Hematopoietic multipotent progenitor cell treated with erythropoietin and hydrocortisone succinate and interleukin-3 and kit ligand, for 4 days (in vitro differentiated cells): ENCODE measurements around the gene TMEM9.

Experiments used
- DNase-seq: peaks from one replicate; pipeline ENCODE4 v3.0.0-alpha.2; 2015

Gene TMEM9

DNA sequence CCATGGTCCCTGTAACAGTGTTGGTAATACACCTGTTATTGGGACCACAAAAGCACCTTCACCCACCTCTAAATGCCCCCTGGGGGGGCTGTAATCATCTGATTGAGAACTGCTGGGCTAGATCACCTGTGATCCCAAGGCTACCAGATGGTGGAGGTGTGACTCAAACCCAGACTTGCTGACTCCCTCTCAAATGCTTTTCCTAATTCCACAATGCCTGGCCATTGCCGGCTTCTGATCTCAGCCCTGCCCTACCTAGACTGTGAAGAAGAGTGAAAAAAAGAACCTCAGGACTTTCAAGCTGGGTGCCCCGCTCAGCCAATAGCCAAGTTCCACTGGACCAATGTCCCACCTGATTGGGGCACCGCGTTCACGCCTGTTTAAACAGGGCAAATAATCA is 9.6 kb downstream of the TMEM9 start:
- no peak for DNase-seq

DNA sequence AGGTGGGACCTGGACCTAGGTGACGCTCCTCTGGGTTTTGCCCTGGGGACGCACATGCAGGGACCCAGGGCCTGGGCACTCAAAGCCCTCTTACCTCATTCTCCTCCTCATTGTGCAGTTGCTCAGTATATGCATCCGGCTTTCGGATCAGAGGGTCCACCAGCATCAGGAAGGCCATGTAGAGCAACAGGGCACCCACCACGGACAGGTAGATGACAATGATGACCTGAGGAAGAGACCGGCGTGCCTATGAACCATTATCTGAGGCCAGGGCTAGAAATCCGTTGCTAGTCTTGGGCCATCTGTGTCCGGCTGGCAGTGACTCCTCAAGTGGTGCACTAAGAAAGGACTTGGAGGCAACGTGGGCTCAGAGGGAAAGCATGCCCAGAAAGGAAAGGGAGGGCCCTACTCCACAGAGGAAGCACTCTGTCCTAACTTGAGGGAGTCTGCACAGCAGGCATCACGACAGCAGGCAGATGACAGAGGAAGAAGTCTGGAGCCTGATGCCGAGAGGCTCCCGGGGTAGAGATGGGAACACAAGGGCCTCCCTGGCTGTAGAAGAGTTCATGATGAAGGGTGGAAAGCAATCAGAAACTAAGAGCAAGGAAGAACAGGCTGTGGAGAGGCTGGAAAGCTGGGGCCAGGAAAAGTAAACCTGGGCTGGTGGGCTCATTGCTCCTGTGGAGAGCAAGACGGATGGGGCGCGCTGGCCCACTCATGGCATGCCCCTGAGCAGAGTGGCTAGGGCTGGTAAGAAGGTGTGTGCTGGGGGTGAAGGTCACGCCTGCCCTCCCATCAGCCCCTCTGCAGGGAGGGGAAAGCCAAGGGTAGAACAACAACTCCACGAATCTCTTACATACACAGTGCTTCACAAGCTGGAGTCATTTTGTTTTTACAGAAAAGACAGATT is 10.3 kb downstream of the TMEM9 start:
- DNase-seq = no peak

DNA sequence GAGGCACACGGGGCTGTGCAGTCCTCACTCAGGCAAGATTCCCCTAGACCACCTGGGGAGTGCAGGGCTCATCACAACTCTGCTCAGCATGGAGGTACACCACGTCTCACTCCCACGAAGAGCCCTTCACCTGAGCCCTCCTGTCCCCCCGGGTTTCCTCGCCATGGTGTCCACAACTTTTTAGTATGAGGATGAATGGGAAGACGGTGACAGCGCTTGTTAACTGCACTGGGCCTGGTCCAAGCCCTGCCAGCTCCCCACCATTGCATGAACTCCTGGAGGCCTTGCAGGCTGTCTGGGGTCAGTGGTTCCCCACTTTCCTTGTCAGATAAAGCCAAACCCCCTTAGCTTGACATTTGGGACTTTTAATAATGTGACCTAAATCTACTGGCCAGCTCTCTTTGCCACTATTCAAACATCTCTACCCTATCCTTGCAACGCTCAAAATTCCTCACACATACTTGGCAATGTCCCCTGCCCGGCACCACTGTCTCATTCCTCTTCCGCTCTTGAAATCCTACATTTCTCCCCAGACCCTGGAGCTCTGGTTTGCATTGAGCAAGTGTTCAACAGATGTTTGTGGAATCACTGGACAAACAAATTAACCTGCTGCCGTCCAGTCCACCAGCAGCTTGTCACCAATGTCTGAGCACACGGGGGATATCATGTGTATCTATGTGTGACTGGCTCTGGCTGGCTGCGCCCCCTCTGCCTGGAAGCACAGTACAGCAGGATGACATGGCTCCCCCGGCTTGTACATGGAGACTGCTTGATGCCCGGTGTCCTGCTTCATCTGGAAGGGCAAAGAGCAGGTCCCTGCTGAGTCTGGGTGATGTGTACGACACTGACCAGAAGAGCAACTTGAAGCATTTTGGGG is 11.2 kb downstream of the TMEM9 start:
- DNase-seq = no peak

DNA sequence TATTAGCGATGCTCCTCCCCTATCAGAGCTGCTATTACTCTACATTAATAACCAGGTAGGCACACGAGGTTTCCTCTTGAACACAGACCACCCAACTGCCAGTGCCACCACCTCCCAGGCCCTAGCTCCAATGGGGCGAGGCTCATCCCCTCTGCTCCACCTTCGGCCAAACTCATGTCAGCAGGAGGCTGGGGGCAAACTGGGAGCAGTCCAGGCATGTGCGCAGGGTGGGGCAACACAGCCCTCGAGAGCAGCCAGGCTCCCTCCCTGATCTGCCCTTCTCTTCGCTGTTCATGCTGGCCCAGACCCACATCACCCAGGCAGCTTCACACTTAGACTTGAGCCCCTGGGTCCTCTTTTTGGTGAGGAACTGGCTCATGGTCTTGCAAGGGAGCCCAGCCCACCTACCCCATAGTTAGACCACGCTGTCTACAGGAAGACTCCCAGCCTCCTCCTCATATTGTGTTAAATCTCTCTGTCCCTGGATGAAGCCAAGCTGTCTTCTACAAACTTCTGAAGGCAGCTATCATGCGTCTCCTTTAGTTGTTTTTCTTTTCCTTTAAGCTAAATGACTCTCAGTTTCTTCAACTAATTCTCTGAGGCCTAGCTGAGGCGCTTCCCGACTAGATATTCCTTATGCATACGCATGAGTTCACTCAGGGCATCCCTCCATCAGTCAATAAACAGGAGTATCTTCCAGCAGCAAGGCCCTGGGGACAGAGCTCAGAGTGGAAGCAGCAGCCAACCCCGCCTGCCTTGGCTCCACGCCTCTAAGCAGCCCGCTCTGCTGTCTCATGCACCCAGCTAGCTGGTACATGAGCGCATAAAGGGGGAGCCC is 12.0 kb downstream of the TMEM9 start:
- no peak for DNase-seq

DNA sequence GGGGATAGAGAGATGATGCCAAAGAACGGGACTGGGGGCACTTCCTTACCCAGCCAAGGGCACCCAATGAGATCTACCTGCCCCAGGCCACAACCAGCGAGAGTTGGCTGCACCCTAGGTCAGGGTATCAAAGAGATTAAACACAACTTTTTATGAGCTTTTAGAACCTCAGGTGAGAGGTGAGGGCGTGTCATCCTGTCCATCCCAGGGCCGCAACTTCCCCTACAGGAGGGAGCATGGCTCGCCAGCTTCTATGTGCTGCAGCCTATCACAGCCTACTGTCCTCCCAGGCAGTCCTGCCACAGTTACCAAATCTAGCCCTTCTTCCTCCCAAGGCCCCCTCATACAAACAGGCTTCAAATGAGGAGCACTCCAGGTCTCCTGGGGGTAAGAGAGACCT is 12.9 kb downstream of the TMEM9 start:
- no peak for DNase-seq

DNA sequence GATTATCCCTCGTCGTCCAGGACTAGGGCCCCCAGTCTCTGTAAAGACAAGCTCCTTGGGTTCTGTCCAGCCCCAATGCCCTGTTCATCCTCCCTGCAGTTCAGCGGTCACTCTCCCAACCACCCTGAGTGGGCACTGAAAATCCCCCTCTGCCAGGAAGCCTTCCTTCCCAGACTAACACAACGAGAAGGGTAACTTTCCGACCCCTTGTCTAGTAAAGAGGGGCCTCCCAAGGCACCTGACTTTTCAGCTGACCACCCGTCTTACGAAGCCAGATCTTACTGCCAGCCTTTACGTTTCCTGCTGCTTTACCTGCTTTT is 13.4 kb downstream of the TMEM9 start:
- DNase-seq = no peak

DNA sequence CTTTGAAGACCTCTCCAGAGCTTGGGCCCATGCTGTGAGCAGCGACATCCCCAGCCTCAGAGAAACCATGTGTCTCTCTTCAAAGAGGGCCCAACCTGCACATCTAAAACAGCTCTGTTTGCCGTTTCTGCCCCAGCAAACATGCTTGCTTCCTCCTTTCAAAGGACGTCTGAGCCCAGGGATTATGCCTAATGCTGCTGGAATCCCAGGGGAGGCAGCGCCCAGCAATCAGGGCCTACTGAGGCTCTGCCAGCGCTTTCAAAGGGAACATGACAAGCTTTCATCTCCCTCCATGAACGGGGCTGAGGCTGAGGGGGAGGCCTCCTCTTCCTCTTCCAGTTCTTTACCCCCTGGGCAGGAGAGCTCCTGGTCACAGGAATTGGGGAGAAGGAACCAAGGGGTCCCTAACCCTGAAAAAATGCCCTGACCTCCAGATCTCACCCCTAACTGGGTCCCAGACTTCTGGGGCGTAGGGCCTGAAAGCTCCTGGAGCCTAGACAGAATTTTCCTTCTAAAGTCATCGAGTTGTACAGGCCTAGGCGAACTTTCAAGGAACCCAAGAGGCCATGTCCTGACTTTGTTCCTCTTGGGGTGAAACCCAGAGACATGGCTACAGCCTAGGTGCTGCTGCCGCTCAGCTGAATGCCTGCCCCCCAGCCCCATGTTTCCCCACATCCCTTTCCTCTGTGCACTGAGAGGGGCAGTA is 13.9 kb downstream of the TMEM9 start:
- no peak for DNase-seq

DNA sequence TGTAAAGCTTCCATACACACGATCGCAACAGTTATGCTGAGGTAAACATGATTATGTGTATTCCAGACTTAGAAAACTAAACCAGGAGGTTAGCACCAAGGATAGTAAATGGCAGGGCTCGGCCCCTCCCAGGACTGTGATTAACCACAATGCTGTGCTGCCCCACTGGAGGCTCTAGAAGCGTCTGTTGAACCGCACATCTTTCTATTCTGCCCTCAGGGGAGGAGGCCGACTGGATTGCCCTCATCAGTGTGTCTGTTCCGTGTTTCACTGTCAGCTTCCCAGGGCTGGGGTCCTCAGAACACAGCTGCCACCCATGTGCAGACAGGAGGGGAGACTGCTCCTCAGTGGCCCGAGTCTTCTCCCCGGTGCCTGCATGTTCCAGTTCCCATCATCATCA is 14.5 kb downstream of the TMEM9 start:
- DNase-seq = no peak

DNA sequence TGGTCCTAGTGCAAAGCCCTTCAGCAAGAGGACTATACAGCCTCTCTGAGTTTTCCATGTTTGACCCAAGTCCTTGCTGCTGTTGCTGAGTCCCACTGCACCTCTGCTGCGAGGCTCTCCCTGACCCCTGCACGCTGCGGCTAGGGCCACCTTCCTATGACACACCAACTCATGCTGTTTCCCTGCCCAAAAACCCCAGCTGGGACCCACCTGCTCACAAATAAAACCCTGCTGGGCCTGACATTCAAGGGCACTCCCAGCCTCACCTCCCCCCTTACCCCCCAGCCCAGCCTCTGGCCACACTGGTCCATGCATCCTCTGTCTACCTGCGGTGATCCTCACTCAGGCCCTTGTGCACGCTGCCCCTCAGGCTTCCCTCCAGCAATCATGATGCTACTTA is 15.0 kb downstream of the TMEM9 start:
- no peak for DNase-seq

DNA sequence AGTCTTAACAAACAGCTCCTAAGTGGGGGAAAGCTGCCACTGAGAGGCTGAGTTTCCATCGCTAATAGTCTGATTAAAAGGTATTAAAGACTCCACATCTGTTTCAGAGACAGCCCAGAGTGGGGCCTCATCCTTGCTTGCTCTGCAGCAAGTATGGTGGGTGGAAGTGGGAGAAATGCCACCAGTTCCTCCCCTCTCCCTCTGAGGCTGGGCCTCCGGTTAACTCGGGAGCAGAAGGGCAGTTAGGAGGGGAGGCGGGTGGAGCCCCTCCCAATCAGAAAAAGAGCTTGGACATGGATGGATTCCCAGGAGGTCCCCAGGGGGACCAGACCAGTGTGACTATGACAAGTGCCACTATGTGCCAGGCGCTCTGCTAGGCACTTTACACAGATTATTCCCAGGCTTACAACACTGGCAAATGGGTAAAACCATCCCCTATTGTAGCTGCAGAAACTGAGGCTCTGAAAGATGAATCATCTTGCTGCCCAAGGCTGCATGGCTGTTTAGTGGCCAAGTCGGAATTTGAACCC is 15.9 kb downstream of the TMEM9 start:
- no peak for DNase-seq

DNA sequence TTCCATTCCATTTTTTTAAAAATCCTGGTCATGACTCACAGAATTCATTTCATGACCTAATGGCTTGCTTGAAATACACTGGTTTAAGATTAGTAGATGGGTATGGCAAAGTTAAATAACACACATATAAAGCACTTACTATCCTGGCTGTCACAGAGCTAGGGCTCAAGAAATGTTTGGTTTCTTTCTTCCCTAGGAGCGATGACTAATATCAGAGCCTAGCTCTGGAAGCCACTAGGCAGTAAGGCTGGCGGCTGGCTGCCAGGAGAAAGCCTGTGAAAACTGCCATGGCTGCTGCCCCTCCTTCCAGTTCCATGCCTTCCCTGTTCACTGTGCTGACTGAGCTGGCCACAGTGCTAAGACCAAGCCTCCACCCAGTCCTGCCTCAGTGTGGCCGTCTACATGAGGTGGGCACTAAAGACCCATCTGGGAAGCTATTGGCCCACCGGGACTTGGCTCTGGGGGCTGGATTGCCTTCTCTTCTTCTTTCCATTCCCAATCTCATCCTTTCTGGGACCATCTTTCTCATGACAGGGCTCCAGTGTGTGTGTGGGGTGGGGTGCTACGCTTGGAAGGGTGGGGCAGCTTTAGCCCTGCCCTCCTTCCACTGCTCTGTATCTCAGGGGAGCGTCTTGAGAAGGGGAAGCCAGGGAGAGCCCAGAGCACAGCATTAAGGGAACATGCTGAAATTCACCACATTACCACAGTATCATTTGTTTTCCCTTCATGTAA is 16.5 kb downstream of the TMEM9 start:
- peak; percentile 7 for DNase-seq

DNA sequence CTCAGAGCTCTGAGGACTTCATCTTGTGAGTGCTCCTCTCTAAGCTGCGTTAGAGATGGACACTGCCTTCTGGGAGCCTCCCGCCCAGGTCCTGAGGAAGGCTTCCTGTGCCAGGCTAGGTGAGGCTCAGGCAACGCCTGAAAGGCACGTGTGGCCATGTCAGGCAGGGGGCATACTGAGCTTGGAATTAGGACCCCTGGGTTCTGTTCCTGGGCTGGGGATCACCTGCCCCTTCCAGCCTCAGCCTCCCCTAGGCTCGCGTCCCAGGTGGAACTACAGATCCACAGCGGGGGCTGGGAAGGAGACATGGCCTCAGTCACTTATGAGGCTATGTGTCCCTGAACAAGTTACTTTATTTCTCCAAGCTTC is 17.3 kb downstream of the TMEM9 start:
- no peak for DNase-seq

DNA sequence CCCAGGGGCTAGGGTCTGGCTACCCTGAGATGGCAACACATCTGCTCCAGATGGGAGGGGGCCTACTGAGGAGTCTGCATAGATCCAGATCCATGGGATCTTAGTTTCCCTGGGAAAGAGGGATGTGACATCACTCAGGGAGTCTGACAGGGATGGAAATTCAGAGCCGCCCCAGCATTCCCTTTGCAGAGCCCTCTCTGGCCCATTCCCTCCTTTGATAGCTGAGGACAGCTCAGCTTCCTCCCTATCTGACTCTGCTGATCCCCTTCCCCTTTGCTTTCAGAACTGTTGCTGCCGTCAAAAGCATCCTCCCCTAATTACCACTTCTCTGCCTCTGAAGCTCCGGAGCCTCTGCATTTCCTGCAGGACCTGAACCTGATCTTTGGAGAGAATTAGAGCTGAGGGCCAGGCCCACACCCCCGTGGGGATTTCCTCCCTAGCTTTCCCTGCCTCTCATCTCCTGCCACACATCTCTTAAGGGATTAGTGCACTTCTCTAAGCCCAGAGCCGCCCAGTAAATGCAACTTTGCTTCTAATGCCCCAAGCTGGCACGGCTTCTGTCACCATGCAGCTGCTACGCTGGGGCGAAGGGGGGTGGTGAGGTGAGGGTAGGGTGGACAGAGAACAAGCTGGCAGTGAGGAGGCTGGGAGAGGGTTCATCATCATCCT is 17.8 kb downstream of the TMEM9 start:
- DNase-seq = no peak

DNA sequence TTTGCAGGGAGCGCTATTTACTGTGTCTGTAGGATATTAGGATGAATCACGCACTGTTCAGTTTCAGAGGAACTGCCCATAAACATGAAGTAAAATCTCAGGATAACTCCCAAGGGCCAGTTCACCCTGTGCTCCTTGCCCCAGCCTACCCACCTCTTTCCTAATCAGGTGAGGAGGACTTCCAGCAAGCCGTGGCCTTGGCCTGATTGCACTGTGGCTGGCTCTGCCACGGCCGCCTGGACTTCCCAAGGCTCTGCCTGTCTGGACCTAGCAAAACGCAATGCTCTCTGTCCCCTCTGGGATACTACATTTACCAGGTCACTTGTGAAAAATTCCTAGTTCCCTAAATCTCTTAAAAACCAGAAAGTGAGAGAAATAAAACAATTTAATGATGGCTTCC is 19.9 kb downstream of the TMEM9 start:
- DNase-seq = no peak

DNA sequence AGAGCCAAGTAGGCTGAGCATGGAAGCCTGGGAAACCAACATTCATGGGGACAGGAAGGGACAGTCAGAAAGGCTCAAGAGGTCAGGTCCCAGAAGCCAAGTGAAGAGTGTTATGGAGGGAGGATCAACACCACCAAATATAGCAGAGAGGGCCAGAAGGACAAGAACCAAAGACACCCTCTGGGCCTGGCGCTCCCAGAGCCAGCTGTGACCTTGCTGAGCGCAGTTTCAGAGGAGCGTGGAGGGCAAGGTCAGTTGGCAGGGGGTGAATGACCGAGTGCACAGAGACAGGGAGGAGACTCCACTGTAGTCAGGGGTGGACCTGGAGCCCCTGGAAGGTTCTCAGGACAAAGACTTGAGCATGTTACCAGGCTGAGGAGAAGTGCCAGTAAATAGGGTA is 22.9 kb downstream of the TMEM9 start:
- DNase-seq = no peak

DNA sequence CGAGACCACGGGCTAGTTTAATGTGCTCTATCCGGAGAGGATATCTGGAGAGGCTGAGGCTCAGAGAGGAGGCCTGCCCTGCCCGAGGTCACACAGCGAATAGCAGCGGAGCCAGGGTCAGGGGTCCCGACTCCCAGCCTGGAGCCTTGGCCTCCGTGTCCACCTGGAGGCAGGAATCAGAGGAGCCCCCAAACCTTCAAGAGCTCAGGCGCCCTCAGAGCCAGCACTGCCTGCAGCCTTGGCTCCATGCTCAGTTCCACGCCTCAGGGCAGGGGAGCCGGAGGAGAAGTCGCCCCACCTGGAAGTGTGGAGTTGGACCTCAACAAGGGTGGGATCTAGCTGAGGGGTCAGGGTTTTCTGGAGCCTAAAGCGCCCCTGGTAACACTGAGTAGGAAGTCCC is 25.3 kb downstream of the TMEM9 start:
- no peak for DNase-seq

DNA sequence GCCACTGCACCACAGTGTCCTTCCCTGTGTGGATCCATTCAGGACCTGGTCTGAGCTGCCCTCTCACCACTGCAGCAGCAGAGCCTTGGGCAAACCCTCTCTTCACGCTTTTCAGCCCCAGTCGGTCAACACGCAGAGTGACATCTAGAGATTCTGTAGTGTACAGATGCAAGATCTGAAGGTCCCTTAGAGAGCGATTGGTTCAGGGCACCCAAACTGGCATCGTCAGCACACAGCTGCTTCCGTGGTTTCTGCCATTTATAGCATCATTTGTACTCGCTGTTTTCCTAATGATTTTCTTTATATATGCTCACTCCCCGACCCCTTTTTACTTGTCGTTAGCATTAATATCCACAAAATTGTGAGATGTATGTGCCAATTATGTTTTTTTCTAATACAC is 25.8 kb downstream of the TMEM9 start:
- DNase-seq = no peak

DNA sequence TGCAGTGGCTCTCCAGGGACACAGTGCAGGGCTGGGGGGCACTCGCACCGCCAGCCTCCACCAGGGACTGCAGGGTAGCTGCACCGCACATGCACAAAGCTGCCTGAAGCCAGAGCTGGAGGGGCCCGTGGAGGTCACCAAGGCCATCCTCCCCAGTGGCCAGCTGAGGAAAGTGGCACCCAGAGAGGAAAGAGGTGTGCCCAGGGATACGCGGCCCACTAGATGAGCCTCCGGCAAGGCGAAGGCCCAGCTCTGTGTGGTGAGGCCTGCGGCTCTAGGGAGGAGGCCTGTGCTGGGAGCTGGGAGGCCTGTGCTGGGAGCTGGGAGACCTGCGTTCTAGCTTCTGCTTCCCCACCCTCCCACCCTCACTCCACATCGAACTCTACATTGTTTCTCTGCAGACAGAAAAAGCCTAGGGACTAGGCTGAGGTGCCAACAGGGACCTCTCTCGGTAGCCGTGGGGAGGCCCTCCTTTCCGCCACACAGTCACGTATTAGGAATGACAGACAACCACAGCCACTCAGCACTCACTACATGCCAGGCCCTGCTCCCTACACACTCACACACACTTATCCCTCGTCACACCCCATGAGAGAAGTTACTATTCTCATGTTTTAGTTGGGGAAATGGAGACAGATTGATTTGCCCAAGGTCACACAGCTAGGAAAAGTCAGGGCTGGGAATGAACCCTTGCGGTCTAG is 26.4 kb downstream of the TMEM9 start:
- DNase-seq = no peak

DNA sequence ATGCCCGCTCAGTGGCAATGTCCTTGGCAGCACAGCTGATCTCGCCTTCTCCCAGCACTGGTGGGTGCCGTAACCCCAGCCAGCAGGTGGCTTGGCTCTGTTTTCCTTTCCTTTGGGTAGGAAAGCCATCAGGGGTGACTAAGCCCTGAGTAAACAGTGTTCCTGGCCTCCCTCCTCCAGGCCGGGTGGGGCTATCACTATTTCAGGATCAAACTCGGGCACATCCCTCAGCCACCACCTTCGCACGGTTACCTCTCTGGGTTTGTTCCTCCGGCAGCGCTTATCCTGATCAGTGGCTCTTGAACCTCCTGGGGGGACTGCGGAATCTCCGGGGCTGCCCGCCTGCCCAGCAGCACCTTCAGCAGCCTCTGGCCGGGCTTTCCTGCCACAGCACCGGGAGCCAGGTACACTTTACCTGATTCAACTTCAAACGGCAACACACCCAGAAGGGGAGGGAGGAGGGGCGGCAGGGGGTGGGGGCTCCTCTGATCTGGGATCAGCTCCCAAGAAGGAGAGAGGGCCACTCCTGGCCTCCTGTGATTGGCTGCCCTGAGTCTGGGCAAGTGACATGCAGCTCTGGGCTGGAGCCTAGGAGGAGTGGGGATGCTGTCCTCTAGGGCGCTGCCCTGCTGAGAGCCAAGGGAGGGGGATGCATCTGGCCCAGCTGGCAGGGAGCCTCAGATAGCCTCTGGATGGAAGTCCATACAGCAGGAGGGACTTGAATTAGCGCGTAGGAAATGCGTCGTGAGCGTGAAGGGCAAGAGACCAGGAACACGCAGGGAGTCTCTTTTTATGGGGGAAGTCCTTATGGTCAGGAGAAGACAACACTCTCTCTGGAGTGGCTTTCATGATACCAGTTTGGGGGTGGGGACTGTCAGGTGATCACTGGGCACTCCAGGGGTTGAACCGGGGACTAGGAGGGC is 27.2 kb downstream of the TMEM9 start, which contains the start of gene ASCL5:
TSS of gene ASCL5 (minus strand) at position 353 of the 923 bp plus-strand sequence. CDS start 11,812 bp downstream, outside the sequence.
- no peak for DNase-seq
